GM19193 (cell line): ENCODE measurements around the gene COG2.

Experiments used
- POLR2A ChIP-seq: IDR thresholded peaks from 4 replicates; pipeline ENCODE4 v1.6.1; 2011; ENCODE audit not compliant: insufficient read depth, insufficient read length; ENCODE audit errors: extremely low read depth

Gene COG2, protein sequence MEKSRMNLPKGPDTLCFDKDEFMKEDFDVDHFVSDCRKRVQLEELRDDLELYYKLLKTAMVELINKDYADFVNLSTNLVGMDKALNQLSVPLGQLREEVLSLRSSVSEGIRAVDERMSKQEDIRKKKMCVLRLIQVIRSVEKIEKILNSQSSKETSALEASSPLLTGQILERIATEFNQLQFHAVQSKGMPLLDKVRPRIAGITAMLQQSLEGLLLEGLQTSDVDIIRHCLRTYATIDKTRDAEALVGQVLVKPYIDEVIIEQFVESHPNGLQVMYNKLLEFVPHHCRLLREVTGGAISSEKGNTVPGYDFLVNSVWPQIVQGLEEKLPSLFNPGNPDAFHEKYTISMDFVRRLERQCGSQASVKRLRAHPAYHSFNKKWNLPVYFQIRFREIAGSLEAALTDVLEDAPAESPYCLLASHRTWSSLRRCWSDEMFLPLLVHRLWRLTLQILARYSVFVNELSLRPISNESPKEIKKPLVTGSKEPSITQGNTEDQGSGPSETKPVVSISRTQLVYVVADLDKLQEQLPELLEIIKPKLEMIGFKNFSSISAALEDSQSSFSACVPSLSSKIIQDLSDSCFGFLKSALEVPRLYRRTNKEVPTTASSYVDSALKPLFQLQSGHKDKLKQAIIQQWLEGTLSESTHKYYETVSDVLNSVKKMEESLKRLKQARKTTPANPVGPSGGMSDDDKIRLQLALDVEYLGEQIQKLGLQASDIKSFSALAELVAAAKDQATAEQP

DNA sequence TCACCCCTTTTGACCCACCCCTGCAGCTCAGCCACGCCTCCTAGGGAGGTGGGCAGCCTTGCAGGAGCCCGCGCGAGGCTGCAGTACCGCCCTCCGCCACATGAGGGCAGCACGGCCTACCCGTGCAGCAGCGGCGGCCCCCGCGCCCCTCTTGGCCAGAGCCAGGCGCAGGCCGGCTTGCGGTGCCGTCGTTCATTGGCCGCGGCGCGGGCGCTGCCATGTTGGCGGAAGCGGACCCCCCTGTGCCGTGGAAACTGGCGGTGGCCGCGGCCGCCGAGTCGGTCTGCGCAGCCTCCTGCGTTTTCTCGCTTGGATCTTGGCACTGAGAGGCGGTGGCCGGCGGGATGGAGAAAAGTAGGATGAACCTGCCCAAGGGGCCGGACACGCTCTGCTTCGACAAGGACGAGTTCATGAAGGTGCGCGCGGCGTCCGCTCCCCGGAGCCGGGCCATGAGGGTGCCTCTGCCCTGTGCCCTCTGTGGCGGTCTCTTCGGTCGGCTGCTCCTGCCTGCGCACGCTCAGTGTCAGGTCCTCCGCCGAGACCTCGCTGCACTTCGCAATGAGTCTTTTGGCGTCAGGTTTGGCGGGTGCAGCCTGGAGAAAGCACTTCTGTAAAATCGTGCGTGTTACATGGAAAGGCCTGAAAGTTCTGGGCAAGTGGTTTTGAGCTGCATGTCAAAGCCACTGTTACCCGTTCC, at the start of gene COG2:
Gene COG2, plus strand, starts transcription at position 219 of the 697 bp plus-strand sequence. Its CDS starts 126 bp downstream, at position 345.
- peak; percentile 90 for TF ChIP-seq POLR2A

DNA sequence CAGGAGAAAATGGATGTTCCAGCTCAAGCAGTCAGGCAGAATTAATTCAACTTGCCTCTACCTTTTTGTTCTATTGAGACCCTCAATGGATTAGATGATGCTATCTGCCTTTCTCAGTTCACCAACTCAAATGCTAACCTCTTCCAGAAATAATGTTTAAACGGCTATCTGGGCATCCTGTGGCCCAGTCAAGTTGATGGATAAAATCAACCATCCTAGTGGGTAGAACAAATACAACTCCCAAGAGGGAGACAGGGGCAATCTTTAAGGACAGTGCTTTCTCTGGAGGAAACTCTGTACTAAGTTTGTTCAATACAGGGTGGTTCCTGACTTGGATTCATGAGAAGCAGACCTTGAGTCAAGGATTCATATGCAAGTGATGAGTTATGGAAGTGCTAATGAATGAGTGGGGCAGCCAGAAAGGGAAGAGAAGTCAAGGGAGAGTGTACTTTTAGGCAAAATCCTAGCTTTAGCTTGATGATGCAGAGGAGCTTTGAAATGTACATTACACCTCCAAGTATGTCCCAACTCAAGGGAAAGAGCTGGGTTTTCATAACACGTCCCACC, 49.4 kb upstream of the COG2 start:
- no peak for TF ChIP-seq POLR2A

DNA sequence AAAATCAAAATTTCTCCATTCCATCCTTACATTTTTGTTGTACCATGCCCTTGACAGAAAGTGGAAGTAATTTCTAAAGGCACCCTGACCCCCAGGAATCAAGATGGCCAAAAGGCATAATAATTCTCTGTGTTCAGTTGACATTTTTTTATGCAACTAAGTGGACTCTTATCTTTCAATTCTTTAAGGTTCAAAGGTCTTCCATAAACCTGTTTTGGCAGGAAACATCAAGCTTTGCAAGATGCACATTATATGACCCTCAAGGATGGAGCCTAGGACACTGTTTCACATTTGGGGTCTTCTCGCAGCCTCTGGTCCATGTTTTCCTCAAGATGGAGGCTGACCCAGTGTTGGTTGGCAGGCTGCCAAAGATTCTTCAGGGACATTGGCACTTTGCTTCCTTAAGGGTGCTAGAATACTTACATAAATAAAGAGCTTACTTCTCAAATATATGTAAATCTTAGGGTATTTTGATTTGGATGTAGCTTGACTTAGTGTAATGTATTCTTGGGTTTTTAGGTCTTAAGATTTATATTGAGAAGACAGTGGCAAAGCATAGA, 48.0 kb upstream of the COG2 start:
- no peak for TF ChIP-seq POLR2A

DNA sequence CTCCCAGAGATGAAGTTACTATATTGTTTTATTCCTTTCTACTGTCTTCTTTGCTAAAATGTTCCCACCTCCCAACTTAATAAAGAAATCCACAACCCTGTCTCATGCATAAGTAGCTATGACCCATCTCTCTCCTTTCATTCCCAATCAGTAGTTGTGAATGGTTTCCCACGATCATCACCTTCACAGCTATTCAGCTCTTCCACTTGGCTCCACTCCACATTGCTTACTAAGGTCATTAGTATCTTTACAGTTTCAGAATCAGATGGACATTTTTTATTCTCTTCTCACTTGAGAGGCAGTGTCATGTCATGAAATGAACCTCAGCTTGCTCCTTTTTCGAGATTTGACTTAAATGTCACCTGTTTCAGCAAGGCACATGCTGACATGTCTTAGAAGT, 47.1 kb upstream of the COG2 start:
- TF ChIP-seq POLR2A = no peak

DNA sequence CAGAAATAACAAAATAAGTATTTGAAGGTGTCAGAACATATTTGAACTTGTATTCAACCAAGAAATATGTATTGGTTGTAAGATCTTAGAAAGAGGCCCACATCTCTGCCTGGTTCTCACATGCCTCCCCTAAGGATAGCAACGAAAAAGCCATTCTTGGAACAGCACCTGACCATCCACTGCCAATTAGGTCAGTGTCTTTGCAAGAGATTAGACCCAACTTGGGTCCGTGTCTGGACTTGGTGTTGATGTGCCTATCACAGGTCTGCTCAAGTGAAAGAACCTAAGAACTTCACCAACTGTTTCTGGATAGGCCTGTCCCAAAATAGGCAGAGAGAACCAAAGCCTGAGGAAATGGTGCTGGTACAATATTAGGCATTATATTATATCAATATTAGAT, 46.0 kb upstream of the COG2 start:
- no peak for TF ChIP-seq POLR2A

DNA sequence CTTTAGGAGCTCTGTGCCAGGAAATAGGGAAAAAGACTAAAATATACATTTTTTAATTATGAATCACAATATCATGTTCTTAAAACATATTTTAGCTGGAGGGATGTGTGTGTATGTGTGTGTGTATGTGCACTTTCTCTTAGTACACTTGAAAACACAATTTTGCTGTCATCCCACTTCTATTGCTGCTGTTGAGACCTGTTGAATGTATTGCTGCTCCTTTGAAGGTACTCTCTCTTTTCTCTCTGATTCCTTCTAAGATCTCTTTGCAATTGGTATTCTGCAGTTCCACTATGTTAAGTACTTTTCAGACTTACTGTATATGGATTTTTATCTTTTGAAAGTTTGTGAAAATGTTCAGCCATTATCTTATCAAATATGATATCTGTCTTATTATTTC, 43.5 kb upstream of the COG2 start:
- TF ChIP-seq POLR2A = no peak

DNA sequence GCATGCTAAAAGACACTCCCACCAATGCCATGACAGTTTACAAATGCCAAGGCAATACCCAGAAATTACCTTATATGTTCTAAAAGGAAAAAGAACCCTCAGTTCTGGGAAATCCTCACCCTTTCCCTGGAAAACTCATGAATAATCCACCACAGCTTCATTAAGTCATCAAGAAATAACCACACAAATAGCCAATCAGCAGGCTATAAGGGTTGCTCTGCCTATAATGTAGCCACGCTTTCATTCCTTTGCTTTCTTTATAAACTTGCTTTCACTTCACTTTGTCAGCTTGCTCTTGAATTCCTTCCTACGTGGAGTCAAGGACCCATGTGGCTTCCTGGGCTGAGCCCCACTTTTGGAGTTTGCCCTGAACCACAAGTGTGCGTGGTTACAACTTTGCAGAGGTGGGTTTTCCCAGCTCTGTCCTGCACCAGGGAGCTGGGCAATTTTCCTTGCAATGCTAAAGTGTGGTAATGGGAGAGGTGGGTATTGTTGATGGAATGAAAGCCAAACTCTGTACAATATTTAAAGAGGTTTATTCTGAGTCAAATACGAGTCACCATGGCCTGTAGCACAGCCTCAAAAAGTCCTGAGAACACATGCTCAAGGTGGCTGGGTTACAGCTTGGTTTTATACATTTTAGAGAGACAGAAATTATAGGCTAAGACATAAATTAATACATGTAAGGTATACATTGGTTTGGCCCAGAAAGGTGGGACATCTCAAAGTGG, 42.2 kb upstream of the COG2 start:
- no peak for TF ChIP-seq POLR2A

DNA sequence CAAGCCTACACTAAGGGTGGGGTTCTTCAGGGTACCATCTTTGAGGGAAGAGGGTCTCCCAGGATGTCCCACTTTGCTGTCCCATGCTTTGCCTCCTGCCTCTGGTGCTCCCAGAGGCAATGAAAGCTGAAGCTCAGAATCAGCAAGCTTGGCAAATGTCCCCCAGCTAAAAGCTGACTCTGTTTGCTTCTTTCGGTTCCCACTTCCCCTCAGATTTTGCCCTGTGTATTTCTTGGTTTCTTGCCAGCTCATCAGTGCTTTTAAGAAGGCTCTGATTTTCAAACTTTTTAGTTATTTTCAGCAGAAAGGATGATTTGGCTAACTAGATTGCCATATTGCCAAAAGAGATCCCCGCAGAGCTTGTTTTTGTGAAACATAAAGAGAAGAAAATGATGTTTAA, 33.1 kb upstream of the COG2 start:
- TF ChIP-seq POLR2A = no peak

DNA sequence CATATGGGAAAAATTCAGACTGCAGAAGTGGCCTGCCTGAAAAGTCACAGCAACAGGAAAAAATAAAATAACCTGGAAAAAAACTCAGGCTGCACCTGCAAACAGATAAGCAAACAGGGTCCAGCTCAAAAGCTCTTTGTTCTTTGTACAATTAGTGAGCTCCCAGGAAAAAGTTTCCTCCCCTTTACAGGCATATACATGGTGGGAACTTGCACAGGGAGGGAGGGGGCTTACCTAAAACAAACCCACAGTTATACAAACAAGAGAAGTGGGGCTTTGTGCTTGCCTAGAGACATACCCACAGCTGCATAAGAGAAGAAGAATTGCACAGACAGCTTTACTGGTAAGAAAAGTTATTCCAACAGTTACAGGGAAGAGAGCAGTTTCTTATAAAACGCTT, 31.7 kb upstream of the COG2 start:
- TF ChIP-seq POLR2A = no peak

DNA sequence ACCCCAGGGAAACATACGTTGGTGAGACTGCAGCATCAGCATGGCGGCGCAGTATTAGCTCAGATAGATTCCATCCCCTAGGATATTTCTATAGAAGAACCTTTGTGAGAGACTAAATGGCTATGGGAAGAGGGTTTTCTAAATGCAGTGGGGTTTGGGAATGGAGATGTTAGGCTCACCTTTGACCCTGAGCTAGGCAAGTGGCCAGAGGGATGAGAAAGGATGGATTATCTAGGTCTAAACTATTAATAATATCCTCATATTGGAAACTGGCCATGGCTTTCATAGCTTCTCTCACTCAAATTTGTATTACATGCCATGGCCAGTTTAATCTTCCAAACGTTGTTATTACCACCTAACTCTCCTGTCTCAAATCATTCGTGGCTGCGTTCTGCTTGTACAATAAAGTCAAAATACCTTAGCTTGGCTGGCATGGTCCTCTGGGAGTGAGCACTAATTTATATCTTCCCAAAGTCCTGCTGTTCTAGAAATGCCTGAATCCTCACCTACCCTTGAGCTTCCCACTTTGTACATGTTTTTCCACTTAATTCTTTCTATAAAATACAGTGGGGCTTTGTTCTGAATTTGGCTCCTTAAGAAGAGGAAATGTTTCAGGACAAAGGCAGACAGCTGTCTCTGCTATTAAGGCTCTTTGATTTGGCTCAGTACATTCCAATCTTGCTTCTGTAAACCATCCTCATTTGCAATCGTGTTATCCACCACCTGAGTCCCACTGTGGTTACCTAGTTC, 31.0 kb upstream of the COG2 start:
- TF ChIP-seq POLR2A = no peak

DNA sequence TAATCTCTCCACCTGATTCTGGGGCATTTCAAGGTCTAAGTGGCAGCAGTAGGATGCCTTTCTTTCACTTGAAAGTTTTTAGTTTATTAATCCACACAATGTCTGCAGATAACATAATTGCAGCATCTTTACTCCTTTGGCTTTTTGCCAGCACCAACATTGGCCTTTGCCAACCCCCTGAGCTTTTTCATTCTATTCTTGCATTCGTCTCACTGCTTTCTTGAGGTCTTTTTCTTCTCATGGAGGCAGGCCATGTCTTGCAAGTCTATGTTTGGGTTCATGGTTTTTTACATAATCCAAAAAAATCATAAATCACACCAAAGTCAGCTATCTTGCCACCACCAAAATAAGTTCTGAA, 30.4 kb upstream of the COG2 start:
- no peak for TF ChIP-seq POLR2A

DNA sequence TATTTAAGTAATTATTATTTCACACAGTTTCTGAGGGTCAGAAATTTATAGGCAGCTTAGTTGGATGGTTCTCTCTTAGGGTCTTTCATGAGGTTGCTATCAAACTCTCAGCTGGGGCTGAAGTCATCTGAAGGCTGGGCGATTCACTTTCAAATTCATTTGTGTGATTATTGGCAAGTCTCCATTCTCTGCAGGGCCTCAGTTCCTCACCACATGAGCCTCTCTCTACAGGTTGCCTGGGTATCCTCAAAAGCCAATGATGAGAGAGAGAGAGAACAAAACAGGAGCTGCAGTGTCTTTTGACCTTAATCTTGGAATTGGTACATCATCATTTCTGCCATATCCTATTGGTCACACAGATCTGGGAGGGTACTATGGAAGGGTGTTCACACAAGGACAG, 29.6 kb upstream of the COG2 start:
- TF ChIP-seq POLR2A = no peak

DNA sequence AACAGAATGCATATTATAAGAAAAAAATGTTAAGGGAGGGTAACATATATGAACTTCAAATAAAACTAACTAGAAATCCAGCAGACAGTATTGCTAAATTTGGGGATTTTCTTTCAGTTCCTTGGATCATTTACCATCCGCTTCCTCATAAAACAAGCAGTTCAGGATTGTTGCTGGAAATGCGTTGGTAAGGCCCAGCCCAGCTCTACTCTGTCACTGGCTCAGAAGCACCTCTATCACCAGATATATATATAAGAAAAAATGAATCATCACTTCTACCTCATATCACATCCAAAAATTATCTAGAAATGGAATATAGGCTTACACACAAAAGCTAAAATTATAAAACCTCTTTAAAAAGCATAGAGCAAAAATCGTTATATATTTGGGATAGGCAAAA, 28.2 kb upstream of the COG2 start:
- no peak for TF ChIP-seq POLR2A

DNA sequence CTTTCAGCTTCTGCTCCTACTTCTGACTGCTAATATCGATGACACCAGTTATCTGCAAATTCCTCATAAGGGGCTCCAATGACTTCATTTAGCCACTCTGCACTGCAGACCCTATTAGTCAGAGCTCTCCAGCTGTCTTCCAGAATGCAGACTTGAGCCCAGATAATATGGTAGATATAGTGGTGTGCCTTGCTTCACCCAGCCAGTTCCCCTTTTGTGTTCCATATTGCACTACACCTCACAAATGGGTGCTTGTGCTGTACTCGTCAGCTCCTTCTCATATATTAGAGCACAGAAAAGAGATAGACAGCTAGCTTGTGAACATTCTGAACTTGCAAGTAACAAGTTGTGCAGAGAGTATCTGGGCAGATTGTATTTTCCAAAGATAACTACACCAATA, 23.7 kb upstream of the COG2 start:
- TF ChIP-seq POLR2A = no peak

DNA sequence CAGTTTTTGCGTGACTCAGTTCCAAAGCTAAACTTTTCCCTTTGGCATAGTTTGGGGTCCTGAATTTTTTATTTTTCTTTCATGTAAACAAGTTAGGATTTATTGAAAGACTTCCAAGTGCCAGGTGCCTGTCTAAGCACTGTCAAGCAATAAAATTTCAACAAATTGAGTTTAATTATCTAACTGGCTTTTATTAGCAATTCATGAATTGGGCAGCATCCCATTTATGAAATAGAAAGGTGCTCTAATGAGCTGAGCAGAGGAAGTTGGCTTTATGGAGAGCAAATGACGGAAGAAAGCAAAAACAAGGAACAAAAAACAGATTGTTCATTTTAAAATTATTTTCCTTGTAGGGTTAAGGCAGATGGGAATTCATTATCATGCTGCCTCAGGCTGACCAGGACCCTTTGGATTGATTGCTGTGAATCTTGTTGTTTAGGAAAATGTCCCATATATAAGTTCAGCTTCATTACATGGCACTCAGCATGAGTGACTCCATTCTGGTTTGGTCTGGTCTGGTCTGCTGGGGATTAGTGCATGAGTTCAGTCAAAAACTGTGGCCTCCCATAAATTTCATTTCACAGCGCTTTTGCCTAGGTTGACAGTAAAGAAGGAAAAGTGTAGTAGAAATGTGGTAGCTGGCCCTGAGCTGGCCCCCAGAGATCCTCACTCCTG, 21.5 kb upstream of the COG2 start:
- TF ChIP-seq POLR2A = no peak
